Caco-2 (cell line): ENCODE data around the gene ARHGAP15. TPM values are rescaled to one million over a fixed set of nuclear protein-coding genes. Genes with fewer than 3 reads are reported as not detected.

Source experiments
- BruUV-seq: library from RNA; stranded (reverse); fragments of 400-500 nt; replicated peaks from 2 replicates; lab custom pipeline; 2021; lab: Mats Ljungman, UMichigan
- CTCF ChIA-PET: fragments of 300-600 bp; sonication (Branson Sonifier 250); formaldehyde crosslinking; loops from one replicate; lab custom pipeline; 2022; ENCODE audit warnings: antibody characterized with exemption; lab: Charles Lee
- POLR2A ChIA-PET: fragments of 300-600 bp; sonication (Branson Sonifier 250); formaldehyde crosslinking; loops from one replicate; lab custom pipeline; 2022; ENCODE audit warnings: antibody characterized with exemption; lab: Charles Lee
- DNase-seq, 2 experiments: peaks; one replicate each; pipeline versions ENCODE4 v3.0.0 to v3.0.0-alpha.2; 2020 to 2022
- H3K27me3 ChIP-seq: replicated peaks from 2 replicates; pipeline ENCODE4 v1.6.0; 2011; ENCODE audit warnings: low read length; ENCODE audit not compliant: control insufficient read depth, insufficient read depth
- H3K36me3 ChIP-seq: 2 replicates; pipeline ENCODE4 v1.5.1; 2011; ENCODE audit warnings: low read length; ENCODE audit not compliant: control insufficient read depth, insufficient read depth
- H3K4me1 ChIP-seq: fragments of 250-450 bp; sonication (Bioruptor Pico); 2 replicates; pipeline ENCODE4 v1.5.1; 2020; ENCODE audit warnings: mild to moderate bottlenecking
- H3K4me3 ChIP-seq: 2 replicates; pipeline ENCODE4 v1.5.1; 2011; ENCODE audit warnings: low read depth, mild to moderate bottlenecking, control low read depth, low read length
- H3K9me3 ChIP-seq: fragments of 250-450 bp; sonication (Bioruptor Pico); 2 replicates; pipeline ENCODE4 v1.5.1; 2020; ENCODE audit warnings: mild to moderate bottlenecking, moderate library complexity
- H3K27ac Mint-ChIP-seq: one replicate; pipeline ENCODE4 v1.8.0; 2022; ENCODE audit warnings: mixed read lengths; ENCODE audit not compliant: unreplicated experiment
- H3K27me3 Mint-ChIP-seq: one replicate; pipeline ENCODE4 v1.8.0; 2022; ENCODE audit warnings: mixed read lengths; ENCODE audit not compliant: insufficient read depth, unreplicated experiment
- H3K36me3 Mint-ChIP-seq: one replicate; pipeline ENCODE4 v1.8.0; 2022; ENCODE audit warnings: mild to moderate bottlenecking, mixed read lengths; ENCODE audit not compliant: insufficient read depth, unreplicated experiment
- H3K4me1 Mint-ChIP-seq: one replicate; pipeline ENCODE4 v1.8.0; 2022; ENCODE audit warnings: low read depth, mixed read lengths; ENCODE audit not compliant: unreplicated experiment
- H3K4me3 Mint-ChIP-seq: one replicate; pipeline ENCODE4 v1.8.0; 2022; ENCODE audit warnings: mild to moderate bottlenecking, moderate library complexity, mixed read lengths; ENCODE audit not compliant: unreplicated experiment
- H3K9me3 Mint-ChIP-seq: one replicate; pipeline ENCODE4 v1.8.0; 2022; ENCODE audit warnings: mixed read lengths; ENCODE audit not compliant: unreplicated experiment
- intact Hi-C: fragments of 100-400 bp; cut with micrococcal nuclease; formaldehyde crosslinking; loops from one replicate; pipeline ENCODE4 v1.10.0; 2022; ENCODE audit not compliant: unreplicated experiment
- total RNA-seq: library from RNA; stranded (reverse); gene quantifications from 2 replicates; pipeline ENCODE4 v1.2.3, GENCODE V29; 2022
- TF ChIP-seq, protein P1 (sequence below), 2 experiments: fragments of 200-600 bp in 1 of 2; IDR thresholded peaks; 1 replicate in 1 of 2; 2 replicates in 1 of 2; pipeline versions ENCODE4 v1.5.1 to v1.8.0; 2011 to 2022; ENCODE audit warnings: antibody characterized with exemption in 1 of 2, control low read depth in 1 of 2, inconsistent platforms in 1 of 2, low read depth in 1 of 2, low read length in 1 of 2, mild to moderate bottlenecking in 1 of 2, moderate library complexity in 1 of 2; ENCODE audit not compliant: insufficient read depth in 1 of 2, severe bottlenecking in 1 of 2, unreplicated experiment in 1 of 2

ARHGAP15 gene
- total RNA-seq, 1 experiment from 2014 or later, result not detected

DNA sequence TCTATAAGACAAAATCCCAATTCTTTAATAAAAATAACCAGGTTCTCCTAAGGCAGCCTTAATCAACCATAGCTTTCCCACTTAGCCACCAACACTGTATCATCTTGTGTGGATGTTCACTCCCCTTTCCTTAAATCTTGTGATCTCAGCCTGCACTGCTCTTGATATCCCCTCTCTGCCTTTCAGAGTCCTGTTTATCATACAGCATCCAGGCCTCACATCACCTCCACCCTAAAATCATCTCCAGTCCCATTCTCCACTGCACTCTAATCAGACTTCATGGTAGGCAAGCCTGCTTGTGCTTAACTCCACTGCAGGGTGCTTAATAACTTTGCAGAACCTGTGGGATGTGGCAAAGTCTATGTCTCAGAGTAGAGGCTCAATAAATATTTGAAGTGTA, 18.8 kb downstream of the ARHGAP15 start:
- Histone ChIP-seq H3K4me3 (no peak overlapping the region), H3K27me3 (no peaks in the 10 kb centered on the region), H3K36me3 (no peaks in the 10 kb centered on the region), H3K4me1 (no peaks in the 10 kb centered on the region), H3K9me3 (no peaks in the 10 kb centered on the region)
- Mint-ChIP-seq H3K36me3 (no peaks in the 10 kb centered on the region), H3K4me1 (peaks cover 5% of the 10 kb centered on the region), H3K27me3 (peaks cover 23% of the 10 kb centered on the region), H3K4me3 (no peak overlapping the region), H3K9me3 (no peaks in the 10 kb centered on the region), H3K27ac (no peak overlapping the region)
- ChIA-PET POLR2A (no interaction called here), CTCF (no interaction called here)
- BruUV-seq, result no TSS peak
- TF ChIP-seq, protein P1, sequence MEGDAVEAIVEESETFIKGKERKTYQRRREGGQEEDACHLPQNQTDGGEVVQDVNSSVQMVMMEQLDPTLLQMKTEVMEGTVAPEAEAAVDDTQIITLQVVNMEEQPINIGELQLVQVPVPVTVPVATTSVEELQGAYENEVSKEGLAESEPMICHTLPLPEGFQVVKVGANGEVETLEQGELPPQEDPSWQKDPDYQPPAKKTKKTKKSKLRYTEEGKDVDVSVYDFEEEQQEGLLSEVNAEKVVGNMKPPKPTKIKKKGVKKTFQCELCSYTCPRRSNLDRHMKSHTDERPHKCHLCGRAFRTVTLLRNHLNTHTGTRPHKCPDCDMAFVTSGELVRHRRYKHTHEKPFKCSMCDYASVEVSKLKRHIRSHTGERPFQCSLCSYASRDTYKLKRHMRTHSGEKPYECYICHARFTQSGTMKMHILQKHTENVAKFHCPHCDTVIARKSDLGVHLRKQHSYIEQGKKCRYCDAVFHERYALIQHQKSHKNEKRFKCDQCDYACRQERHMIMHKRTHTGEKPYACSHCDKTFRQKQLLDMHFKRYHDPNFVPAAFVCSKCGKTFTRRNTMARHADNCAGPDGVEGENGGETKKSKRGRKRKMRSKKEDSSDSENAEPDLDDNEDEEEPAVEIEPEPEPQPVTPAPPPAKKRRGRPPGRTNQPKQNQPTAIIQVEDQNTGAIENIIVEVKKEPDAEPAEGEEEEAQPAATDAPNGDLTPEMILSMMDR (IDR thresholded peaks at IDR 0.05; ENCODE audit: insufficient read depth in 1 of 2, low read depth in 1 of 2, low read length in 1 of 2, severe bottlenecking in 1 of 2, unreplicated experiment in 1 of 2), result no peak
- intact Hi-C loops, result no loop called here
- no peak for DNase-seq

DNA sequence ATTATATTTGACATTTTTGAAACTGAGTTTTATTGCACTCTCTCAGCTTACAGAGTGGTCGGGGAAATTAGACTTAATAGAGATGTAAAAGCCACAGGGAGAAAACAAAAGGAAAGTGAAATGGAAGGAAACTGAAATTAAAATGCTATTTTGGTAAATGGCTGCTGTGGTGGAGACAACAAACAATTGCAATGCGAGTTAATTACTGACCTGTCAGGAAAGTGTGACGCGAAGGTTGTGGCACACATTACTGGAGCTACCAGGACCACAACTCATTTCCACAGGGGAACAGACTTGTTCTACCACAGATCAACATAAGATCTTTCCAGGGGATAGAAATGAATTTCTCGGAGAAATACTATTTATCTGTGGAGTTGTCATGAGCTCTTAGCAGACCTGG, 19.5 kb downstream of the ARHGAP15 start:
- TF ChIP-seq, protein P1 (IDR thresholded peaks at IDR 0.05; ENCODE audit: insufficient read depth in 1 of 2, low read depth in 1 of 2, low read length in 1 of 2, severe bottlenecking in 1 of 2, unreplicated experiment in 1 of 2), result no peak
- POLR2A ChIA-PET, result no interaction called here
- no peaks in the 10 kb centered on the region for H3K36me3 Mint-ChIP-seq
- DNase-seq, result no peak
- CTCF ChIA-PET, result no interaction called here
- H3K27ac Mint-ChIP-seq, result no peak overlapping the region
- Histone ChIP-seq H3K36me3 (no peaks in the 10 kb centered on the region), H3K4me1 (no peaks in the 10 kb centered on the region), H3K9me3 (no peaks in the 10 kb centered on the region), H3K4me3 (no peak overlapping the region), H3K27me3 (no peaks in the 10 kb centered on the region)
- H3K4me1 Mint-ChIP-seq, result peaks cover 5% of the 10 kb centered on the region
- no peaks in the 10 kb centered on the region for H3K9me3 Mint-ChIP-seq
- peaks cover 23% of the 10 kb centered on the region for H3K27me3 Mint-ChIP-seq
- BruUV-seq, result no TSS peak
- intact Hi-C loops, result no loop called here
- no peak overlapping the region for H3K4me3 Mint-ChIP-seq

DNA sequence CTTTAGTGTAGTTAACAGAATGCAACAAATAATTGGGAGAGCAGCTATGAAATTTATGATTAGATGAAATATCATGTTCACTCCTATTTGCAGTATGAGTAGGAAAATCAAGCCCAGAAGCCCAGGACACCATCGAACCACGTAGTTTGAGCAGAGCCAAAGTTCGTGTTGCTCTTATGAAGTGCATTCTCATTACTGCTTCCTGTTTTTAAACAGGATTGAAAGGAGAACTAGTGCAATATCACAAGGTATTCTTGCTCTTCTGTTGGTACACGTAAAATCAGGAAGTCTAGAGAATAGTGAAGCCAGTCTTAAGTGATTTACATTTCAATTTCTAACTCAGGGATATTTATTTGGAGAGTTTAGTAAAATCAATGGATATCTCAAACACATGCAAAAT, 21.1 kb downstream of the ARHGAP15 start:
- H3K36me3 Mint-ChIP-seq, result no peaks in the 10 kb centered on the region
- intact Hi-C loops, result no loop called here

More for the DNA sequence above, 21.1 kb downstream of the ARHGAP15 start:
- no peak overlapping the region for H3K4me3 Mint-ChIP-seq
- no peak for DNase-seq
- H3K9me3 ChIP-seq, result no peaks in the 10 kb centered on the region
- TF ChIP-seq, protein P1 (IDR thresholded peaks at IDR 0.05; ENCODE audit: insufficient read depth in 1 of 2, low read depth in 1 of 2, low read length in 1 of 2, severe bottlenecking in 1 of 2, unreplicated experiment in 1 of 2), result no peak
- H3K4me1 ChIP-seq, result no peaks in the 10 kb centered on the region
- no peak overlapping the region for H3K4me3 ChIP-seq
- BruUV-seq, result no TSS peak
- H3K27ac Mint-ChIP-seq, result no peak overlapping the region
- H3K36me3 ChIP-seq, result no peaks in the 10 kb centered on the region
- H3K27me3 ChIP-seq, result no peaks in the 10 kb centered on the region
- CTCF ChIA-PET, result no interaction called here
- H3K4me1 Mint-ChIP-seq, result peaks cover 2% of the 10 kb centered on the region
- POLR2A ChIA-PET, result no interaction called here
- H3K9me3 Mint-ChIP-seq, result no peaks in the 10 kb centered on the region
- peaks cover 18% of the 10 kb centered on the region for H3K27me3 Mint-ChIP-seq
